SKM-1 (cell line): Measurements from ENCODE around the gene KIAA1143.

Source experiments
- DNase-seq: peaks from one replicate; lab custom pipeline; 2025; ENCODE audit not compliant: unreplicated experiment; lab: John Stamatoyannopoulos, UW

The KIAA1143 gene

DNA sequence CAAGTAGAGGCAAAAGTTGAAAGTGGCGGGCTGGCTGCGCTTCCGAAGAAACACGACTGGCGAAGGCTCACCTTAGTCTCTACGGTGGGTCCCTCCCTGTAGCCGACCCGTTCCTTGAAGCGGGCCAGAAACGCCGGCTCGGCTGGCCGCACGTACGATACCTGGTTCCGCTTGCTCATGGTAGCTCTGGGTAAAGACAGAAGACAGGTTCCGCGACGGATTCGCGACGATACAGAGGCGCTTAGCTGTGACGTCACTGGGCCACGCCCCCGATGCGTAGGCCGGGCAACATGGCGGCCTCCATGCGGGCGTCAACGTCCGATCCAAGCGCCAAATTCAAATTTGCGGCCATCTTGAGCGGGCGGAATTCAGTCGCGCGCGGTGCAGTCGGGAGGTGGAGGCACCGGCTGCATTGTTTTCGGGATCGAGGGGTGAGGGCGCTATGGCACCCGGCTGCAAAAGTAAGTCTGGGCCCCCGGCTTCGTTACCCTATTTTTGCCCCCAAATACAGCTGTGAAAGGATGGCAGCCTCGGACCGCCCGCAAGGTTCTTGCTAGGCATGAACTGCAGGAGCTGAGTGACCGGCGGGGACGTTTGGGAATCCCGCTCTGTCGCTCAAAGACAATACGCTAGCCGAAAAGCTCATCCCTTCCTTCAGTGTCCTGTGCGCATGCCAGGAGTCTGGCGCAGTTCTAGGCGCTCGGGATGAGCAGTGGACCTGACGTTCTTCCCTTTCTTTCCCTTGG is at the start of gene KIAA1143, which contains the start of gene KIF15:
Gene KIAA1143, minus strand, starts transcription at position 196 of the 746 bp plus-strand sequence. Its CDS starts 17 bp downstream, at position 179.
Gene KIF15, plus strand, starts transcription at position 371 of the 746 bp plus-strand sequence. Its CDS starts 72 bp downstream, at position 443.
- DNase-seq = peak; percentile 82

DNA sequence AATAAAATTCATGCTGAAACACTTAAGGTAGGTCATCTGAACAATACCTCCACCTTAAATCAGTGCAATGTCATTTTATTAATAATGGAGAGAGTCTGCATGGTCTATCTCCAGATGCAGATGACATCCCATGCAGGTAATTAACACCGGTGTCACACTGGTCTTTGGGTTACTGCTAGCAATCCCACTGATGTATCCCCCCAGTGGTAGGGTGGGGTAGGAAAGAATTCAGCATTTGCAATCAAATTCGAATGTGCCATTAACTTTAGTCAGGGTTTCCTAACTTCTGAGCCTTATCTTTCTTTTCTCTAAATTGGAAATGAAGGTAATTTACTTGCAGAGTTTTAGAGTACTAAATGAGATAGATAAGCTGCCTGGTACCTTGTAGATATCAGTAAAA is 44.5 kb upstream of the KIAA1143 start:
- no peak for DNase-seq

DNA sequence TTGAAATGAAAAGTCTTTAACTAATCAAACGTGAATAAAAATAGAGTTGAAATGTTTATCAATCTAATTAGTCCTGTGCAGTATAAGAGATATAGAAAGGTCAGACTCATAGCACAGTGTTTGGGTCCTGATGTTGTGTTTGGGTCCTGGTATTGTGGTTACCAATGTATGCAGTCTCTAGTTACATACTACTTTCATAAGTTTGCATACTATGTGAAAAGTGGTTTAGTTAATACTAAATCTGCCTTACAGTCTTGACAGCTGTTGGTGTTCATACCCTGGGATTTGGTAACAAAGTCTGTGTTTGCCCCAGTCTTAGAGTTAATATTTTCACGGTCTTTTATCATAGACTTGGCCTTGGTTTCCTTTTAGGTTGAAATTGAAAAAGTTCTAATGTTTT is 41.9 kb upstream of the KIAA1143 start:
- no peak for DNase-seq

DNA sequence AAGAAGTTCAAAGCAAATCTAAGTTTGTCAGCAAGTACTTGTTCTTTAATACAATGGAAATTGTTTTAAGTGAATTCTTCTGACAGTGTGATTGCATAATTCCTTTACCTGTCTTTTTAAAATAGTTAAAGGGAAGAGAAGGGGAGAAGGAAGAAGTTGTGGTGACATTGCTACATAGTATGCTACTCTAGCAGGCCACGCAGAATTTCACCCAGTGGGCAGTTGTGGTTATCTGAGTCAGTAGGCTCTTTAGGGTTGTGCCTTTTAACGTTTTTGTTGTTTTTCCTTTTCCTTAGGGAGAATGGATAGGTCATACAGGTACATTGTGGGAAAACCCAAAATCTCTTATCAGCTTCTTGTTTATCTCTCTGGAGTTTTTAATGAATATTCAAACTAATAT is 40.6 kb upstream of the KIAA1143 start:
- DNase-seq = peak; percentile 81

DNA sequence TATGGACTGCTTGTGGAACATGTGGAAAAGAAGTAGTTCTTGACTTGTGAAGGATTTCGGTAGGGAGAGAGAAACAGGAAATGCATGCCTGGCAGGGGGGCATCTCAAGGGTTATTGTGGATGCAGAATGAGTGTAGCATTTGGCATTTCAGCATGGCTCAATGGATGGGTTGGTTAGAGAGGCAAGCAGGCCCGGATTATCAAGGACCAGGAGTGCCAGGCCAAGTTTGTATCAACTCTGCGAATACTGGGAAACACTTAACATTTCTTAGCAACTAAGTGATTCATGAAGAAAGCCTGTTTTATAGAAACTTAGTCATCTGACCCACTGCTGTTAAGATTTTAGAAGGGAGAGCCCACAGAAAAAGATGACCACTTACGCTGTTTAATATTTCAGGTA is 33.8 kb upstream of the KIAA1143 start:
- DNase-seq = no peak

DNA sequence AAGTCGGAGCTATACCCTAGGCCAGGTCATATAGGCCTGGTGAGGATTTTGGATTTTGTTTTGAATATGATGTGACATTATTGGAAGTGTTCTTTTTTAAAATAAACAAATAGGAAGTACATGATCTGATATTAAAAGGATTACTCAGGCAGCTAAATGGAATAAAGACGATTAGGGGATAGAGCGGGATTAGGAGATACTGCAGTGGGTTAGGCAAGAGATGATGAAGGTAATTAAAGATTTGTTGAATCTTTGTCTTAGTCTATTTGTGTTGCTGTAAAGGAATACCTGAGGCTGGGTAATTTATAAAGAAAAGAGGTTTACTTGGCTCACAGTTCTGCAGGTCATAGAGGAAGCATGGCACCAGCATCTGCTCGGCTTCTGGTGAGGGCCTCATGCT is 21.5 kb upstream of the KIAA1143 start:
- DNase-seq = no peak

DNA sequence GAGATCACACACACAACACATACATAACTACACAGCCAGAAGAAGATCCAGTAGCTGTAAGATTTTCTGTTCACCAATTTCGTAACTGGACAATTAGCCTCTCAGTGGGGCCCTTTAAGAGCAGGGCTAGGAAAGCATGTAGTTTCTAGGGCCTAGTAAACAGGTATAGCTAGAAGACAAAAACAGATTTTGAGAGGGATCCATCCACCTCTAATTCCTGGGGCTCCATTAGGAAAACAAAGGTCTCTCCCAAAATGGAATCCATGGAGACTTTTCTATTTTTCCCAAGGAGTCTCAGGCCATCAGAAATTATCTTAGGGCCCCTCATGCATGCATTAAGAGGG is 10.7 kb upstream of the KIAA1143 start:
- no peak for DNase-seq

DNA sequence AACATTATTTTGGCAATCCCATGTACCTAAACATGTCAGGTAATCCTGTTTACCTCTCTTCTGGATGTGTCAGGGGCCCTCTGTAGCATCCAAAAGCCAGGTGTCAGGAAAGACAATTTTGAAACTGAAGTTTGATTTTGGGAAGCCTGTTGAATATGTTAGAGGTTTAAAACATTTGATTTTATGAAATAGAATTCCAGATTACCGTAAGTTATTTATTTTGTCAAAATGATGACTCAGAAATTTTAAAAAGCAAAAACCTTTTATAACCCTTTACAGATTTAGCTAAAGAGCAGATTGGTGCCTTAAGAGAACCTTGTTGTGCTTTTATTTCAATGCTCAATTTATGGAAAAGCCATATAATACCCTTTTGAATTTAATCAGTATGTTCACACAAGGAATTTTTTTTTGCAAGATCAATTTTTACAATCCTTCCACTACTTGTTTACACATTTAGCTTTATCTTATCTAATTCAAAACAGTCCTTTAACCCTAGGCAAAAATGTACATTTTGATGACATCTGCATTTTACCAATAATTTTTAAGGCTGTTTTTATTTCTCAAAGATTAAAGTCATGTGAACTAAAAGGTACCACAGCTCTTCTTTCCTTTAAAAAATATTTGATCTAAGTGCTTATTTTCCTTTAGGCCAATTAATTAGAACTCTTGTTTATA is 10.1 kb upstream of the KIAA1143 start:
- no peak for DNase-seq

DNA sequence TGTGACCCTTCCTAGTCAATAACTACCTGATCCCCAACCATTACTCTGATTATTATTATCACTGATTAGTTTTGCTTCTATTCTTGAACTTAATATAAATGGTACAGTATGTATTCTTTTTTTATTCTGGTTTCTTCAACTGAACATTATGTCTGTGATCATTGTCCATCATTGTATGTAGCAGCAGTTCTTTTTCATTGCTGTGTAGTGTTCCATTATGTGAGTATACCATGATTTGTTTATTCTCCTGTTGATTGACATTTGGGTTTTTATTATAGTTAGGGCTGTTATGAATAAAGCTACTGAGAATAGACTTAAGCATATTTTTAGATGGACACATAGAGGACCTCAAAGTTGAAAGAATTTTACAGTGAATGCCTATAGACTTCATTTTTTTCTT is 2.8 kb upstream of the KIAA1143 start:
- DNase-seq = no peak

DNA sequence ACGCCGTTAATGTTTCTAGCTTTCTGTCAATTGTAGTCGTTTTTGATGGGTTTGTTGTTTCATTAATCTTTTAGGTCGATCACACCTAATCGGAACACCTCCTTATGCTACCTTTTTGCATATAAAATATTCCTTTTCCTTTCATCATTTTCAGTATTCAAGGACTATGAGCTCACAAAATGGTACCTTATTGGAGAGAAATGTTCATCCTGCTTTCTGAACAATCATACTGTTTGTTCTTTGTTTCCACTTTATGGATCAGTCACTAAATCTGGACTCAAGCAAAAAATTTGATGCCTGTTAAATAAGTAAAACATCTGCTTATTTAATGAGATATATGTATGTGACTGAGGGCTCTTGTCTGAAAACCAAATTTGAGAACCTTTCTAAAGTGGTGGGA is 1.3 kb upstream of the KIAA1143 start:
- DNase-seq = no peak

DNA sequence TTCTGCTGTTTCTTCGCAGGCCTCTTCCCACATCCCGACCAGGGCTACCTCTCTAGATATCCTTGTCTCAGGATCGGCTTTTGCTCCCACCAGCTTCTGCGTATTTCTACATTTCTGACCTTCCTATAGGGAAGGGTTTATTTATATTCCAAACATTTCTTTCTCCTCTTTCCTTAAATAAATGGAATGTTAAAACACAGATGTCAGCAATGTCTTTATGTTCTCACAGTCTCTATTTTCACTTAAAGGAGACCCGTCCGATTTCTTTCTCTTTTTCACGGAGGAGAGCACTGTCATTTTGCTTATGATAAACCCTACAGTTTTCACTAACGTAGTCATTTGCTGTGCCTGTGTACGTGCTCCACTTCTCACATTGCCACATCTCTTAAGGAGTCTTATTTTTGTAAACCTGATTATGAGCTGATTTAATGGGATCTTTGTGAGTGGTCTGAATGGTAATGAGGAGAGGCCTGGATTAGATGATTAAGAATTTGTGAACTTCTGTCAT is 805 bp upstream of the KIAA1143 start:
- no peak for DNase-seq

DNA sequence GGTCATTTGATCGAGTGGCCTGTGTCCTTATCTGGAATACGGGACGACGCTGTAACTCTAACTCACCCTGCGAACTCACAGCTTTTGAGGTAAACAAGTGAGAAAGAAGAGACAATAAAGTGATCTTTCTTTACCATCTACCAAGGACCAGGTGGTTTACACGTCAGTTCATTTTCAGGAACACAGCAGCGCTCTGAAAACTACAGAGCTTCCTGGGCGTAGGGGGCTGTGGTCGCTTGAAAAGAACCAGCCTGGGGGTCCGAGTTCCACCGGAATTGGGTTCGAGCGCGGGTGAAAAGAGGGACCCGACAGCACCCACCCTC is 357 bp downstream of the KIAA1143 start:
- DNase-seq = no peak

DNA sequence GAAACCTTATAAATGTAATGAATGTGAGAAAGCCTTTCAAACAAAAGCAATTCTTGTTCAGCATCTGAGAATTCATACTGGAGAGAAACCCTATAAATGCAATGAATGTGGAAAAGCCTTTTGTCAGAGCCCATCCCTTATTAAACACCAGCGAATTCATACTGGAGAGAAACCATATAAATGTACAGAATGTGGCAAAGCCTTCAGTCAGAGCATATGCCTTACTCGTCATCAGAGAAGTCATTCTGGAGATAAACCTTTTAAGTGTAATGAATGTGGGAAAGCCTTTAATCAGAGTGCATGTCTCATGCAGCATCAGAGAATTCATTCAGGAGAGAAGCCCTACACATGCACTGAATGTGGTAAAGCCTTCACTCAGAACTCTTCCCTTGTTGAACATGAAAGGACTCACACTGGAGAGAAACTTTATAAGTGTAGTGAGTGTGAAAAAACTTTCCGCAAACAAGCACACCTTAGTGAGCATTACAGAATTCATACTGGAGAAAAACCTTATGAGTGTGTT is 26.7 kb downstream of the KIAA1143 start:
- DNase-seq = no peak

DNA sequence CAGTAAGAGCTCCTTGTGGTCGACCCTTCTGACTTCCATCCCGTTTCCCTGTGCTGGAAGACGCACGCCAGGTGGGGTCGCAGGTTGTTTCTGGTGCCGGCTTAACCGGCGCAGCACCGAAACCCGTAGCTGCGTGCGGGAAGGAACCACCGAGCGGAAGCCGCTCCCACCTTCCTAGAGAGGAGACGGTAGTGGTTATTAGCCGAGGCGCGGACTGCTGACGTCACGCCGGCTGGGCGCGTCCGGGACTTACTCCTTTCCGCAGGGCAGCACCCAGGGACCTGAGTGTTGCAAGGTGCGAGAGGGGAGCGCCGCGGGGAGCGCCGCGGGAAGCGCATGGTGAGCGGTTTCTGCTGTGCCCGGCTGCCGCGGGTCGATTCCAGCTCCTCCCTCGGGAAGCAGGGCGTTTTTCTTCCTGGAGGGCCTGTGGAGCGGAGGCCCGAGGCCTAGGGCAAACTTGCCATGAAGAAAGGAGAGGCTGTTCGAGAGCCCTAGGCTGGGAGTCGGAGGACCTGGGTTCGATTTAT is 32.0 kb downstream of the KIAA1143 start, which contains the start of gene ZNF501:
Gene ZNF501, plus strand, starts transcription at position 252 of the 527 bp plus-strand sequence. CDS start 4,787 bp downstream, outside the sequence.
- no peak for DNase-seq

DNA sequence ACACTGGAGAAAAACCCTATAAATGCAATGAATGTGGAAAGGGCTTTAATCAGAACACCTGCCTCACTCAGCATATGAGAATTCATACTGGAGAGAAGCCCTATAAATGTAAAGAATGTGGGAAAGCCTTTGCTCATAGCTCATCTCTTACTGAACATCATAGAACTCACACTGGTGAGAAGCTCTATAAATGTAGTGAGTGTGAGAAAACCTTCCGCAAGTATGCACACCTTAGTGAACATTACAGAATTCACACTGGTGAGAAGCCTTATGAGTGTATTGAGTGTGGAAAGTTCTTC is 39.4 kb downstream of the KIAA1143 start:
- no peak for DNase-seq

DNA sequence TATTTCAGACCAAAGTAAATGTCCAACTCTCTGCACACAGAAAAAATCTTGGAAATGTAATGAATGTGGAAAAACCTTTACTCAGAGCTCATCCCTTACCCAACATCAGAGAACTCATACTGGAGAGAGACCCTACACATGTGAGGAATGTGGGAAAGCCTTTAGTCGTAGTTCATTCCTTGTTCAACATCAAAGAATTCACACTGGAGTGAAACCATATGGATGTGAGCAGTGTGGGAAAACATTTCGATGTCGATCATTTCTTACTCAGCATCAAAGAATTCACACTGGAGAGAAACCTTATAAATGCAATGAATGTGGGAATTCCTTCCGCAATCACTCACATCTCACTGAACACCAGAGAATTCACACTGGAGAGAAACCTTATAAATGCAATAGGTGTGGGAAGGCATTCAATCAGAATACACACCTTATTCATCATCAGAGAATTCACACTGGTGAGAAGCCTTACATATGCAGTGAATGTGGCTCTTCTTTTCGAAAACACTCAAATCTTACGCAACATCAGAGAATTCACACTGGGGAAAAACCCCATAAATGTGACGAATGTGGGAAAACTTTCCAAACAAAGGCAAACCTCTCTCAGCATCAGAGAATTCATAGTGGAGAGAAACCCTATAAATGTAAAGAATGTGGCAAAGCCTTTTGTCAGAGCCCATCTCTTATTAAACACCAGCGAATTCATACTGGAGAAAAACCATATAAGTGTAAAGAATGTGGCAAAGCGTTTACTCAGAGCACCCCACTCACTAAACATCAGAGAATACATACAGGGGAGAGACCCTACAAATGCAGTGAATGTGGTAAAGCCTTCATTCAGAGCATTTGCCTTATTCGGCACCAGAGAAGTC is 40.0 kb downstream of the KIAA1143 start:
- DNase-seq = no peak

DNA sequence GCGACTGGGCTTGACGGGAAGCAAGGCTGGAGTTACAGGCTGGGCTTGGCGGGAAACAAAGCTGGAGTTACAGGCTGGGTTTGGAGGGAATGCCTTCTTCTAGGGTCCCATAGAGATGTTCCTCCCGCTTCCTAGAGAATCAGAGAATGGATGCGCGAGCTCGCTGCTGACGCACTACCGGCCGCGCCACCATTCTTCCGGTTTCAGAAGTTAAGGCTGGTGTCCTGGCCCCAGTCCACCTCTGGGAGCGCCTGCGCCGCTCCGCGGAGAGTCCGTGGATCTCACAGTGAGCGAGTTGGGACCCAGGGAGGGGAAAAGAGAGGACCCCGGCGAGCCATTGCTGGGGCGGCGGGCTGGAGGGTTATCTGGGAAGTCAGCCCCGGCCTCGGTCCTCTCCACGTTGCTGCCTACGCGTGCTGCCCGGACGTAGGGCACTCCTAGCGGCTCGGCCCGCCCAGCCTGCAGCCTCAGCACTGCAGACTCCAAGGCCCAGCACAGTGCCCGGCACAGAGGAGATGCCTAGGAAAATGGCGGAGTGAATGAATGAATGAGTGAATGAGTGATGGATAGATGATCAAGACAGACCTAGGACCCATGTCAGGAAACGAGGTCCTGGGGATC is 48.9 kb downstream of the KIAA1143 start, which contains the start of gene ZNF502:
Gene ZNF502, plus strand, starts transcription at position 206 of the 621 bp plus-strand sequence. CDS start 7,602 bp downstream, outside the sequence.
- DNase-seq = no peak
